Stimulated activated CD8-positive, alpha-beta memory T cell treated with anti-CD3 and anti-CD28 coated beads, Interleukin-7, amount 100 ng/mL, for 1 hour (primary cell): ENCODE measurements around the gene ZNF23.

Experiments
- DNase-seq, 2 donors: peaks; one replicate each; pipeline ENCODE4 v3.0.0-alpha.2; 2020; ENCODE audit warnings: low read depth in 2 of 2

The ZNF23 gene

DNA sequence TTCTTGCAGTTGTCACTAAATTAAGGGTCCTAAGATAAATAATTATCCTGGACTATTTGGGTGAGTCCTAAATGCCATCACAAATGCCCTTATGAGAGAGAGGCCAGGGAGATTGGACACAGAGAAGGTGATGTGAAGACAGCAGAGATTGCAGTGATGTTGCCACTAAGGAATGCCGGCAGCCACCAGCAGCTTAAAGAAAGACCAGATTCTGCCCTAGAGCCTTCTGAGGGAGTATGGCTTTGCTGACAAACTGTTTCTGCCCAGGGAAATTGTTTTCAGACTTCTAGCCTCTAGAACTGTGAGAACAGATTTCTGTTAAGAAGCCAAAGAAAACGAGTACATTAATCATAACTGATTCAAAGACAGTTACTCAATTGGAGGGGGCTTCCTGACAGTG lies 10.0 kb upstream of the ZNF23 start:
- DNase-seq: no peak

GRCh38 chr16:71467810-71468209 lies 5.8 kb upstream of the ZNF23 start:
- no peak for DNase-seq

GRCh38 chr16:71464231-71464630 lies 2.2 kb upstream of the ZNF23 start:
- no peak for DNase-seq

DNA sequence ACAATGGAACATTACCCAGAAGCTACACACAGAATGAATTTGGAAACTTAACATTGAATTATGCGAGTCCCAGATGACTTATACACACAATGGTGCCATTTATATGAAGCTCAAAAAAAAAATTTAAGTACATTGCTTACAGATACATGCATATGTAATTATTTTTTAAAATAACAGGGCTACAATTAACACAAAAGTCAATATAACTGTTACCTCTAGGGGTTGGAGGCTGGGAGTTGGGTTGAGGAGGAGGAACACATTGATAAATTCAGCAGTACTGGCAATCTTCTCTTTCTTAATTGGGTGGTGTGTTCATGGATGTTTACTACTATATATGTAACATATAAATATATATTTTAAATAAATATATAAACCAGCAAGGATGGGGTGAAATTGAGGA lies 1.1 kb downstream of the ZNF23 start:
- DNase-seq: no peak

GRCh38 chr16:71460236-71460635 lies 1.8 kb downstream of the ZNF23 start:
- no peak for DNase-seq

GRCh38 chr16:71459510-71459909 lies 2.5 kb downstream of the ZNF23 start:
- DNase-seq: no peak

- DNase-seq: no peak
Measured at GRCh38 chr16:71456801-71457200, 5.2 kb downstream of the ZNF23 start.

DNA sequence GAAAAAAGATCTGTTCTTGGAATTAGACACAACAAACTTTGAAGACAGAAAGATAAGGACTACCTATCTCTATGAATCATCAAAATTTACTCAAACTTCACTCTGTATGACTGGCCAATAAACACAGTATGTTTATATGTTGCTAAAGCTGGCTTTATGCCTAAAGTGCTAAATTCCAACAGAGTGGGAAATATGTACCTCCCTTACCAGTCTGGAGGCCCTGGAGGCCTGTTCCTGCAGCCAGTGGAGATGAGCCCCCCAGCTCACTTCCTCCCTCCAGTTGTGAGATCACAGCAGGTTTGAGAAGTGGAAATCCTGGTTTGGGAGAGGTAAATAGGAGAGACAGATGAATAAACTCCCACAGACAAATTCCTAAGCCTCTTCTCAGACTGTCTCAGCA lies 9.0 kb downstream of the ZNF23 start:
- no peak for DNase-seq

- DNase-seq: no peak
Measured at GRCh38 chr16:71449020-71449419, 13.0 kb downstream of the ZNF23 start.

- DNase-seq: no peak
Measured at GRCh38 chr16:71448274-71448866, 13.7 kb downstream of the ZNF23 start.

DNA sequence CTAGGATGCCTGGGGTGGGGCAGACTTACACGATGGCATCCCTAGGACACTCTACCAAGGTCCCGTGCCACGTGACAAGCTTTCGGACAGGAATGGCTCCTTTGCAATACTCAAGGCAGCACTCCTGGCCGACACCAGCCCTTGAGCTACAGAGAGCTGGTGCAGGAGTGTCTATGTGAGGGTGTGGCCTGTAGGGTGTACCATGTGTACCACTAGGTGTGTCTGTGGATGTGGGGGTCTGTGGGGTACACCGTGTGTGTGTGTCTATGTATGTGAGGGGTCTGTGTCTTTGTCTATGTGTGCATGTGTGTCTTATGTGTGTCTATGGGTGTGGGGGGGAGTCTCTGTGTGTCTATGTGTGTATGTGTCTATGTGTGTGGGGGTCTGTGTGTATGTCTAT lies 18.3 kb downstream of the ZNF23 start:
- DNase-seq: no peak

GRCh38 chr16:71442051-71442440 lies 20.0 kb downstream of the ZNF23 start, which contains the start of gene TLE7:
Gene TLE7 (minus strand): TSS chr16:71442054. CDS start chr16:71433324, 8,730 bp downstream.
- DNase-seq: no peak

GRCh38 chr16:71441348-71442050 lies 20.5 kb downstream of the ZNF23 start:
- DNase-seq: no peak

DNA sequence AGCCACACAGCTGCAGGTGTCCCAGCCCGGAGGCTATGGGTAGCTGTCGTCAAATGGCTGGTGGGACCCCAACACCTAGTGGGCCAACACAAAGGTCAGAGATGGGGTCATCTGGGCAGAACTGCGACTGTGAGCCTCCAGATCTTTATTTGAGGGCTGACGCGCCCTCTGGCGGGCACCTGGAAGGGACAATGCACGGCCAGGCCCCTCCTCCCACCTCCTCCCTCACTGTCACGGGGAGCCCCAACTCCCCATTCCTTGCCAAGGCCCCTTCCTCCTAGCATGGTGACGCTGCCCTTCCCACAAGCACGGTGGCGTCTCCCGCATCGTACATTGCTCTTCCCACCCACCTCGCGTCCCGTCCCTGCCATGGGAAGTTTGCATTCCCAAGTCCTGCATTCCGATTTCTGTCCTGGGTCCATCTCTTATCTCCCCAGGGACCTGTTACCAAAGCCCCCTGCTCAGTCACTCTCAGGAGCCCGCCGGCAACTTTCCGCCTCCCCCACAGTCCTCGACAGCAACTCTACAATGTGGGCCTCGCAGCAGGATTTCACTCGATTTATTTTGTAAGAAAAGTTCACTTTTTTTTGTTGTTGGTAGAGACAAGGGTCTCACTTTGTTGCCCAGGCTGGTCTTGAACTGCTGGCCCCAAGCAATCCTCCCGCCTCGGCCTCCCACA lies 21.2 kb downstream of the ZNF23 start:
- DNase-seq: no peak

- DNase-seq: no peak
Measured at GRCh38 chr16:71439523-71439922, 22.5 kb downstream of the ZNF23 start.

GRCh38 chr16:71436473-71436872 lies 25.6 kb downstream of the ZNF23 start:
- DNase-seq: no peak

GRCh38 chr16:71432906-71433305 lies 29.1 kb downstream of the ZNF23 start:
- DNase-seq: no peak

- no peak for DNase-seq
Measured at GRCh38 chr16:71431991-71432390, 30.1 kb downstream of the ZNF23 start.

DNA sequence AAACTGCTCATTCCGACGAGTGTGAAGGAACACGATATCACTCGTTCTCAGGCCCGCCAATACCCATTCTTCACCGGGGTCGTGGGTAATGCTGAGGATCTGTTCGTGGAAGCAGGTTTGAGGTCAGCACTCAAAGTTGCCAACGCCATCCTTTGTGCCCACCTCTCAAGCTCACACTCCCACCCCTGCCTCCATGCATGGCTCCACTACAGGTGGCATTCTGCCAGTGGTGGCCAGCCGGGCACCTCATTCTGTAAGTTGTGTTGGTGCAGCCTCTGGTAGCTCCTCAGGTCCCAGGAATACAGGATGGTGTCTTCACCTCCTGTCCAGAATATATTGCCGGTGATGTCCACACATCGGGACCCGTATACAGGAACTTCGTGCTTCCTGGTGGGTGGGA lies 30.9 kb downstream of the ZNF23 start:
- DNase-seq: no peak

DNA sequence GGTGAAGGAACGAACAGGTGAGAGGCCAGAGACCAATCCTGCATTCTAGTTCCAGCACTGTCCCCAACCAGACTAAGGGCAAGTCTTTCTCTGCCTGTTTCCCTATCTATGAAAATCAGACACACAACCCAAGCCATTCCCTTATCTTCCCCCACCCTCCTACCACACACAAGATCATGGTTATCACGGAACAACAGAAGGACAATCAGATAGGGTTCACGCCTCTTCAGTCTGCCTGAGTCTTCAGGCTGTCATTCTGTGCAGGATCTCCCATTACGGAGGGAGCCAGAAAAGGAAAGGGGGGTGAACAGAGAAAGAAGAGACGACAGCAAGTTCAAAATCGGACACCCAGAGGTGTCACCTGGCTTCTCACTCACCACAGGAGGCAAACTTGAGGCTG lies 31.3 kb downstream of the ZNF23 start:
- no peak for DNase-seq

DNA sequence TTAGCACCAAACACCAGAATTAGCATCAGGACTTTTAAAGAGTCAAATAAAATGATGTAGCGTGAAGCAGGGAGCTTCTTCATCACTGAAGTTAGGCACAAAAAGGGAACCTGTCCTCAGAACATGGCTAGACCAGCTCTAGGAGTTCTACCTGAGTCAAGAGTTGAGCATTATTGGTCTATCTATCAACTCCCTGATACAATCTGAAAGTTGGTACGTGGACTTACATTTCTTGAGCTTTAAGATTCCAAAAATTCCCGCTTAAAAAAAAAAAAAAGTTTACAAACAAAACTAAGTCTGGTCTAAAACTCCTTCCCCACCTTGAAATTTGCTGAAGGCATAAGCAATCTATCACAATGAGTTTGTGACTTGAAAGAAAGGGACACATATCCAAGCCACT lies 32.5 kb downstream of the ZNF23 start:
- no peak for DNase-seq

GRCh38 chr16:71428883-71429282 lies 33.2 kb downstream of the ZNF23 start:
- no peak for DNase-seq

DNA sequence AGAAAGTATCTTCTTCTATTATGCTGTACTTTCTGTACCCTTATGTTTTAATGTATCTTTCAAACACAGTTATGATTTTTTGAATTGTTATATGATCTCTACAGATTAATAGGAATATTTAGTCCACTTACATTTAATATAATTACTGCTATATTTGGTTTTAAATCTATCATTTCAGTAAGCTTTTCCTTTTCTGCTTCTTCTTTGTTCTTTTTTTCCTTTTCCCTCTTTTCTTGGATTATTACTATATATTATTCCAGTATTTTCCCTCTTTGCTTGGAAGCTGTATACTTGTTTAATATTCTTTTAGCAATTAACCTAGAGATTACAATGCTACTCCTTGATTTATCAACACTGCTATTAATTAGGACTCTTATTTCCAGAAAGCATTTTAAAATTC lies 33.7 kb downstream of the ZNF23 start:
- no peak for DNase-seq
